ENCODE data around the gene MYOF.
"Not testable (repeated sequence)": the region's sequence is repeated elsewhere in the genome, so short reads cannot be mapped to it uniquely, and the experiment has no call there.

Gene MYOF

DNA sequence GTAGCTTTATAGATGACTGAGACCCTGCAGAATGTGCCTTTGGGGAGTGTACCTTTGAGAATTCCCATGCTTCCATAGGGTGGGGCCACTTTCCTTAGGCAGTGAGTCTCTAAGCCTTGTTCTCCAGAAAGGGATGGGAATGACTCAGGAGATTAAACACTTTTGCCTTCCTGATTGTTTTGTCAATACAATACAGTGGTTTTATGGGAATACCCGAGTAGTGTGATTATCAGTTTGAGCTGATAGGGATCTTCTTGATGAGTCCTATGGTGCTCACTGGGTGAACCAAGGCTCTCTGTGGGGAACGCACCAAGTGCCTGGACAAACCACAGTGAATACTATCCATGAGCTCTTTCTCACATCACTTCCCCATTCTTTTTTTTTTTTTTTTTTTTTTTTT is 6.3 kb downstream of the MYOF start:
- peak; percentile 65 for DNase-seq

DNA sequence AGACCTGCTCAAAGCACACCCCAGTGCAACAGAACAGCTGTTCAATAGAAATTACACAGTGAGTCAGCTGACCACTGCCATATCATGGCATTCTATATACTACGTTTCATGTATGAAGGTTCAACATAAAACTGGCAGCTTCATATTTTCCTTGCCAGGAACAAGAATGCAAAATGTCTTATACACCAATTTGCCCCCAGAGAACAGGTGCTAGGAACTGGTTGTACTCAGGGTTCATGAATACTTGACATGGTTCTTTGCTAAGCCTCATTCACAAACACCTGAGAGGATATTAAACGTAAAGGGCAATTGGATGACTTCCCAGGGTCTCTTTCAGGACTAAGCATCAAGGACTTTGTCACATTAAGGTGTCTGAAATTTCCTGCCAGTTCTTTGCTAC is 6.9 kb downstream of the MYOF start:
- no peak for DNase-seq

DNA sequence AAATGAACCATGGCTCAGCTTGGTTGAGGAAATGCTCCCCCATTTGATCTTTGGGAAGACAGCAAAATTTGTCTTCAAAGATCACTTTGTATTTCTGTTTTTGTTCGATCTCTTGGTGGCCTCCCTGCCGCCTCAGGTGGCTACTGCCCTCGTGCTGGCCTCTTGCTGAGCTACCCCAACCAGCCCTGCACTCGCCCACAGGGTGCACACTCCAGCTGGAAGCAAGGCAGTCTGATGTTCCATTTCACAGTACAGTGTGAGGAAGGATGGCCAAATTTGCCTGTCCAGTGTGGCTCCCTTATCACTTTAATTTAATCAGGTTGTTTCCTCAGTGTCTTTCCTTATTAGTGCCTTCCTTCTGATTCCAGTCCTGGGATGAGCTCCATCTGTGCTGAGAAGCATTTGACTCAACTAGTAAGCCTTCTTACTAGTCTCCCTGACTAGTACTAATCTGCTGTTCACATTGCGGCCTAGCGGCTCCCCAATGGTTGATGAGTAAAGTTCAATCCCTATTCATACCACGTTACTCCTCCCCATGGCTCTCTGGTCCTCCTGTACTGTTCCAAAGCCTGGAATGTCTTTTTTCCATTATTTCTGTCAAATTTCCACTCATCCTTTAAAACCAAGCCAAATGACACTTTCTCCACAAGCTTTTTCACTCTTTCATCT is 8.2 kb downstream of the MYOF start:
- no peak for DNase-seq

DNA sequence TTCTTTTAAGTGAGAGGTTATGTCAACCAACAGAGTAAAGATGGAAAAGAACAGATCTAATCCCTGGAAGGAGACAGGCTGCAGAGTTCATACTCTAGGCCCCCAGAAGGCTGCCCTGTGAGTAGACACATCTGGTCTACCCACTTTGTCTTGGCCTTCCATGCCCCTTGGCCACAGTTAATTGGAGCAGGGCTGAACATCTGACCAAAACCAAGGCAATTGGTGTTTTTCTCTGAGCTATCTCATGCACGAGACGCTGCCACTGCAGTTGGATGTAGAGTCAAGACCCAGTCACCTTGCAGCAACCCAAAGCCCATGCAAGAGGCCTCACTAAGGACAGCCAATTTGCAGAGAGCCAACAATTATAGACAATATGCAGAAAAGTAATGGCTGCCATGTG is 9.0 kb downstream of the MYOF start:
- no peak for DNase-seq

DNA sequence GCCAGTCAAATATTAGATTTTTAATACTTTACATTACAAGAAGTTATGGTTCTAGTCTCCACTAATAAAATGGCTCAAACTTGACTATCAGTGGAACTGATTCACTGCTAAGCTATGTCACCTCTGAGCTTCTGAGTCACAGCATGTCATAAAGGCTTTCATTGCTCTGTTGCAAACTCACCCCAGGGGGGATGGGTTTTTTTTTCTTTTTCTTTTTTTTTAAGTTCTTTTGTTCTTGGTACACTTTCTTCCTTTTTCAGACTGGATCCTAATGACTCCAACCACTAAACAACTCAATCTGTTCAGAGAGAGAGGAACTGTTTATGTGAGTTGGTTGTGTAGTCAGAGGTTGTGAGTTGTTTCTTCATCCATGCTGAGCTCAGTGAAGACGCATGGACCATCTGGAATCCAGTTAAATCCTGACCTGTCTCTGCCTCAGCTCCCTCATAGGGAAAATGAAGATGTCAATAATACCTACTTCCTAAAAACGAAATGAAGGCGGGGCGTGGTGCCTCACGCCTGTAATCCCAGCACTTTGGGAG is 11.0 kb downstream of the MYOF start:
- peak; percentile 98 for DNase-seq

DNA sequence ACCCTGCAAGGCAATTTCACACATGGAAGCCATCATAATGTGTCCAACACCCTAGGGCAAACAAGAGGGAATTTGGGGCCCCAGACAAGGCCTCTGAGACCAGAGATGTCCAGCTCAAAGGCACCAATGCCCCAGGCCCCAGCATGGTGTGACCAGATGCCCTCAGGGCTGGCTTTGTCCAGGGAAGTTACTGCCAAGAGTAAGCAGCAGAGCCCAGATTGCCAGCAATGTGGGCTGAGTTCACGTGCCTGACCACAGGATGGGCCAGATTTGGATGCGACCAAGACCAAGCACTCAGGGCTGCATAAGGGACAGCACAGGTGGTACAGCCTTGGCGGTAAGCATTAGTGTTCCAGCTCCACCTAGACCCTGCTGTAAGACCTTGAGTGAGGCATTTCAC is 12.7 kb downstream of the MYOF start:
- DNase-seq = no peak

DNA sequence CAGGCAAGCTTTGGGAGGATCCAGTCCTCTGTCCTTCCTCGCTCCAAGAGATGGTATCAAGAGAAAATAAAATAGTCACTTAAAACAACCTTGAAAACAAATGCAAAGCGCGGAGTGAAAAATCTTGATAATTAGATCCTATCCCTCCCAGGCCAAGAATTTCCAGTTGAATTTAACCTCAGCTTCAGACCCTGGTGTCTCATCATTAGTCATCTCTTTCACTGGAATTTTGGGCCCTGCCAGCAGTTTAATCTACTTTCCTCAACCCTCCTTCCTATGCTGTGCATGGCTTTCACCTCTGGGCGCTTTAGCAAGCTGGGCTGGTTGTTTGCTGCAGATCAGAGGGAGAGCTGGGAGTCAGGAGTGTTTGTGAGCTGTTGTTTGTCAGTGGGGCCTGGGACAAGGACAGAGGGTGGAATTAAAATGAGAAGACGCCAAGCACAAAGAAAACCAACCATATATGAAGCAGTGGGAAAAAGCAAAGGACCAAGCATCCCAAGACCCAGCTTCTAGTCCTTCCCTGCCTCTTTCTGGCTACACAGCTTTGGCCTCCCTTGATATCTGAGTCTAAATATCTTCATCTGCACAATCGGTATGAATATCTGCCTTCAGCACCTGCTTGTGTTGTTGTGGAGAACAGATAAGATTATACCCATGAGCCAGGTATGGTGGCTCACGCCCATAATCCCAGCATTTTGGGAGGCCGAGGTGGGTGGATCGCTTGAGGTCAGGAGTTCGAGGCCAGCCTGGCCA is 13.5 kb downstream of the MYOF start:
- DNase-seq = peak; percentile 96

DNA sequence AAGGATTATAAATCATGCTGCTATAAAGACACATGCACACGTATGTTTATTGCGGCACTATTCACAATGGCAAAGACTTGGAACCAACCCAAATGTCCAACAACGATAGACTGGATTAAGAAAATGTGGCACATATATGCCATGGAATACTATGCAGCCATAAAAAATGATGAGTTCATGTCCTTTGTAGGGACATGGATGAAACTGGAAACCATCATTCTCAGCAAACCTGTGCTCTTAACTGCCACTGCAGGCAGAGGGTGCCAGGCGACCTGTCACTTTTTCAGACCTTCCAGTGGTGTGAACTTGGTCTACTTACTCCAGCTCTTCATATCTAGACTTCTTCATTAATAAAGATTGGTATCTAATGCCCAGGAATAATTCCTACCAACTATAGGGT is 14.5 kb downstream of the MYOF start:
- DNase-seq = not testable (repeated sequence)

DNA sequence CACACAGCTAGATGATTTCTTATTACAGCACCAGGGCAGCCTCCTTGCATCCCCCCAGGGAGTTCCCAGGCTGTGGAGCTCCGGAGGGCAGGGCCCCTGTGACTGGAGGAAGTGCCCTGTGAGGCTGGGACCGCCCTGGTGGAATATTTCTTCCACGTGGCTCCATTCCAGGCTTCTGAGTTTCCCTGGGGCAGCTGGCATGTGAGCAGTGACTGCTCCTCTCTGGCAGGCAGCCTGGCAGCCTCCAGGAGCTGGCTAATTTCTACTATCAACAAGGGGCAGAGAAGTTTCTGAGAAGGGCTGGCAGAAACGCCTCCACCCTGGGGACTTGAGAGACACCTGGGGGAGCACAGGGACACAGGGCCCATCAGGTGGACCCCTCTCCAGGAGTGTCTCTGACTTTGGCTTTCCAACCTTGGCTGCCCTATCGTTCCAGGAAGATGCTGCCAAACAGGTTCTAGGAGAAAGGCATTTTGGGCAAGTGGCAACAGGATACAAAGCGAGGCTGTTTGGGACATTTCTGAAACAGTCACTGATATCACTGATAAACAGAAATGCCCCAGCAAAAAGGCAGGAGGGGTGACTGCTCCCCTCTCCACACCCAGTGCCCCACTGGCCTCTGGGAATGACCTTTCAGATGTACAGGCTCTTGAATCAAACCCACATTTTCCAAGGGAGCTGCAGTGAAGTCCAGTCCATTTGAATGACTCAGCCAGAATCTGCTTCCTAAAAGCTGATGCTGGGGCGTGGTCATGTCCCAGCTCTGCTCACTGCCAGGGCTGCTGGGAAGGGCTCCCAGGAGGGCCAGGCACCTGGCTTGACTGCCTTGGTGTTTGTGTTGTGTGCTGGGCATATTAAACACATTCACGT is 16.1 kb downstream of the MYOF start:
- DNase-seq = peak; percentile 85

DNA sequence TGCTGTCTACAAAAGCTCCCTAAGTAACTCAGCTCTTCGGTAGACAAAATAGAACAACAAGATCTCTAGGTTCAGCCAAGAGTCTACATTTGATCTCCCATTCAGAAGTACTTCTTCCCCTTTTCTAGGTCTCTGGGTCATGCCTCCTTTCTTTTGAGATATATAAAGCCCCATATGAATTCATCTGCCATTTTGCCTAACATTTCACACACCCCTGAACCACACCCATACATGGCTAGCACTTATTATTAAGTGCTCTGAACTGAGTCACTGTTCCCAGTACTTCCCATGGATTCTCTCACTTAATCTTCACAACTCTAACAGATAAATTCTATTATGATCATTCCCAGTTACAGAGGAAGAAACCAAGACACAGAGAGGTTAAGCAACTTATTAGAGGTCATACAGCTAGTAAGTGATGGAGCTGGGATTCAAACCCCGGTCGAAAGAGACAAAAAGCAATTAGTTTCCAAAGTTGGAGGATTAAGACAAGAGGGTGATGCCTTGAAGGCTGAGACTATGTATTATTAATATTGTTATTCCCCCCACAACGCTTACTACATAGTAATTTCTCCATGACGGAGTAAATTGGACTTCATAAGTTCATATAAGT is 17.3 kb downstream of the MYOF start:
- DNase-seq = no peak

DNA sequence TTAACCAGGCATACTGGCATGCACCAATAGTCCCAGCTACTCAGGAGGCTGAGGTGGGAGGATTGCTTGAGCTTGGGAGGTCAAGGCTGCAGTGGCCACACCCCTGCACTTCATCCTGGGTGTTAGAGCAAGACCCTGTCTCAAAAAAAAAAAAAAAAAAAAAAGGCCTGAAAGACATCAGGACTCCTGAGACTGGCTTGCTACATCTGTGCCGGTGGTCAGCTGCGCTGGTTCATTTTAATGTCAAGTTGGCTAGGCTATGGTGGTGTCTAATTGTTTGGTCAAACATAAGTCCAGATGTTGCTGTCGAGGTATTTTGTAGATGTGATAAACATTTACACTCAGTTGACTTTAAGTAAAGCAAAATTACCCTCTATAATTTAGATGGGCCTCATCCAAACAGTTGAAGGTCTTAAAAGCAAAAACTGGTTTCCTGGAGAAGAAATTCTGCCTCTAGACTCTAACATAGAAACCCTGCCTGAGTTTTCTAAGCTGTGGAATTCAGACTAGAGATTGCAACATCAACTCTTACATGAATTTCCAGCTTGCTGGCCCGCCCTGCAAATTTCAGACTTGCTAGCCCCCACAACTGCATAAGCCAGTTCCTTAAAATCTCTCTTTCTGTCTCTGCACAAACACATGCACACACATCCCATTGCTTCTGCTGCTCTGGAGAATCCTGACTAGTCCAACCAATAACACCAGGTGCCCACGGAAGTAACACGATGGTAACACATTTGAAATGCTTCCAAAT is 18.2 kb downstream of the MYOF start:
- peak; percentile 84 for DNase-seq

DNA sequence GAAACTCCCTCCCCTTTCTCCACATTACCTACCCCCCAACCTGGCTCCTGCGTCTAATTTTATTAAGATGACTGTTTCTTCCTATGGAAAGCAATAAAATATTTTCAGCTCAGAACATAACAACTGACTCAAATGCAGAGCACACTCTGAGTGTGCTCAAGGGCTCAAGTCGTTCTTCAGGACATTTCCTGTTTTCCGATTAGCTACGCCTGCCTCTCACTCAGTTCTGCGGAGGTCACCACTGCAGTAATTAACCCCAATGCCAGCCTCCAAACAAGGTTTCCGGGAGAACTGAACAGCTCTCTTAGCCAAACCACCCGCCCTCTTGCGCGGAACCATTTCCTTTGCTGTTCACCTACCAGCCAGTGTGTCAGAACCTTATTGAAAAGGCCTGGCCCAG is 19.3 kb downstream of the MYOF start:
- peak; percentile 74 for DNase-seq

DNA sequence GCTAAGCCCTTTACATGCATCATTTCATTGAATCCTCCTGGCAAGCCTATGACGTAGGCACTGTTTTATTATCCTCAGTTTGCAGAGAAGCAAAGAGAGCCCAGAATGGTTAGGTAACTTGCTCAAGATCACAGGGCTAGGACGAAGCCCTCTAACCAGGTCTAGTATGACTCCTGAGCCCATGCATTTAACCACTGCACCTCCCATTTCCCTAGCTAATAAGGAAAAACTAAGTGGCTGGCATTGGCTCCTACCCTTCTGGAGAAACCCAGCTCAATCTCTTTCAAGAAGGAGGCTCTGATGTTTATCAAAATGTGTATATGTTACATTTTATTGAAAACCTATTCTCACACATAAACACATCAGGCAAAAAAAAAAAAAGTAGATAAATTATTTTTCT is 19.8 kb downstream of the MYOF start:
- no peak for DNase-seq

DNA sequence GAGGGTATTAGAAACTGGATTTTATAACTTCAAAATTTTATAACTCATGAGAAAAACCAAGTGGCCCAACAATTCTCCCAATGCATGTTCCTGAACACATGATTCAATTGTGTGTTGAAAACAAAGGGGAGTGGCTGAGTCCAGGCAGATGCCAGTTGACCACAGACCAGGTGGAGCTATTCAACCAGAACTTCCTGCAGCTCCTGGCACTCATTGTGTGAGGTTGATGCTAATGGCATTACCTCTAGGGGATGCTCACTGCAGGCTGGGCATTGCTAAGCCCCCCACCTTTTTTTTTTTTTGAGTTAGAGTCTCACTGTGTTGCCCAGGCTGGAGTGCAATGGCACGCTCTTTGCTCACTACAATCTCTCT is 20.3 kb downstream of the MYOF start:
- peak; percentile 58 for DNase-seq

DNA sequence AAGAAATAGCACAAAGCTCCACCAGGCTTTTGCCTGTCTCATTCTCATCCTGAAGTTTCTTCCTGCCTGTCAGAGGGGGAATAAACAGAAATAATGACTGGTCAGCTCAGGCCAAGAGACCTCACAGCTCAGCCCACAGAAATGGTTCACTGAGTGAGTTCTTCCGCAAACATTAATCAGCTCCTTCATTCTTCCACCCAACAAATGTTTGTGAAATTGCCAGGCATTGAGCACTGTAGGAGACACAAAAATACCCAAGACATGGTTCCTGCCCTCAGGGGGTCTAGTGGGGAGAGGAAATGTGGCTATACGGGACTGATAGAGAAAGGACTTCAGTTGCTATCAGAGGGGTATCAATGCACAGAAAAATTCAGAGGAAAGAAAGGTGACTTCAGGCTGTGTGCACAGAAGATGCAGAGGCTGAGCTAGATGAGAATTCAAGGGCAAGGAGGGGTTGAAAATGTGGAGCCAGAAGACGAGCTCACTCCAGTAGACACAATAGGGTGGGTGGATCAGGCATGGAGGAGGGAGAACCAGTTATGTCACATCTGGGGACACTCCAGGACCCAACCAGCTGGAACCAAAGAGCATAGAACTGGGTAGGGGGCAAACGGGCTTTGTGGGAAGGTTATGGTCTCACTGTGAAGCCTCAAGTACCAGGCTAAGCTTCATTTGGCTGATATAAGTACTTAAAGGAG is 20.9 kb downstream of the MYOF start:
- DNase-seq = peak; percentile 72

DNA sequence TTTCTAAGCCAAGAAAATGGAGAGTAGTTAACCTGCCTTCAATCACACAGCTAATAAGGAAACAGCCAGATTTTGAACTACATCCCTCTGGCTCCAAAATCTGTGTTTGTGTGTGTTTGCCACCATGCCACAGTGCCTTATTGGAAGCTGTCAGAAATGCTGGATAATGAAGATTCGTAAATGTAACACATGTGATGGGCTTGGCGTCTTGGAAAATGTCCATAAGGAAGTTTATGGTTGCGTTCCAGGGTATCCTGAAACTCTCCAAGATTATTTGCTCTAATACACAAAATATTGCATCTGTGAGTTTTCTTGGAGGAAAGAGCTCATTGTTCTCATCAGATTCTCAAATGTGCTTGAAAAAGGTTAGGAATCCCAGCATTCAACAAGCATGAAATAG is 22.7 kb downstream of the MYOF start:
- DNase-seq = peak; percentile 28

DNA sequence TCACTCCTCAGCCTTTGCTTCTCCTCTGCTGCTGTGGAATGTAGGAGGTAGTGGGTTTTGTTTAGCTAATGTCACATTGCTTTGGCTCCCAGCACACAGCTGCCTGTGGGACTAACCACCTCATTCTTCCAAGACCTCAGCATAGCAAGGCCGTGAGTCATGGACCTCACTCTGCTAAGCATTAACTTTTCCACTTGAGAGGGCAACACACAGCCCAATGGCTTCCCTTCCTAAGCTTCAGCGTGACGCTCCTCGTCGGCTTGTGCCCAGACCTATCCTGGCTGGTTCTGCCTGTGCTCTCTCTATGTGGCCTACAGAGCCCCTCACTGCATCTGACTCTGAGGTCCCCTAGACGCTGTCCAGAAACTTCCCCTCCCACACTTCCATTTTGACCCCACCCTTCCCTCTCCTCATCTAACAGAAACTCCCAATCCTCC is 23.3 kb downstream of the MYOF start:
- DNase-seq = peak; percentile 100

DNA sequence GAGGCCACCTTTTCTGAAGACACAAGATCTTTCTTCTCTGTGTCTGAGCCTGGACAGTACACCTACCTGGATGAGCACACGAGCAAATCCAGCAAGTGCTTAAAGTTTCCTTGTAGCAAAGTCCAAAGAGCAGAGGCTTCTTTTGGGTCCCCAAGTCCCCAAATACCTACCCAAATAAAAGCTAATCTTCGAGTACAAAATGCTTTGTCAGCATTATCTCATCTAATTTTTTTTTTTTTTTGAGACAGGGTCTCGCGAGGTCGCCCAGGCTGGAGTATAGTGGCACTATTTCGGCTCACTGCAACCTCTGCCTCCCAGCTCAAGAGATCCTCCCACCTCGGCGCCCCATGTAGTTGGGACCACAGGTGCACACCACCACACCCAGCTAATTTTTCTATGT is 24.6 kb downstream of the MYOF start:
- DNase-seq = no peak

DNA sequence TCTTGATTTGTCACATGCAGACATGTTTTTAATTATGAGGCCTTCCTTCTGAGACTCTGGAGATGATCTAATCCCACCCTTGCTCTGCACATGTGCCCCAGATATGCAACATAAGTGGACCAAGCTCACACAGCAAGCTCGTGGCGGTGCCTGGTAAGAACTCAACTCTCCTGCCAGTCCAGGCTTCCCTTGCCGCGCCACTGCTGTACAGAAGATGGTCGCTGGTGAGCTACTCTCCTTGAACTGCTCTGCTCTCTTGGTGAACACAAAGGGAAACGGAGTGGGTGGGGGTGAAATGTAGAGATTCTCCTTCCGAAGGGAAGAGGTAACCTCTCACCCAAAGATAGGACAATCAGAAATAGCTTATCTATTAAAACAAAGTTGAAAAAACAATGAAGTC is 25.7 kb downstream of the MYOF start:
- peak; percentile 75 for DNase-seq

DNA sequence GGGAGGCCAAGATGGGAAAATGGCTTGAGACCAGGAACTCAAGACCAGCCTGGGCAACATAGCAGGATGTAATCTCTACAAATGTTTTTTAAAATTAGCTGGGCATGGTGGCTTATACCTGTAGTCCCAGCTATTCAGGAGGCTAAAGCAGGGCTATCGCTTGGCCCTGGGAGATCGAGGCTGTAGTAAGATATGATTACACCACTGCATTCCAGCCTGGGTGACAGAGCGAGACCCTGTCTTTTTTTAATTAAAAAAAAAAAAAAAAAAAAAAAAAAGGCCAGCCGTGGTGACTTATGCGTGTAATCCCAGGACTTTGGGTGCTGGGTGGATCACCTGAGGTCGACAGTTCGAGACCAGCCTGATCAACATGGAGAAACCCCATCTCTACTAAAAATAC is 27.4 kb downstream of the MYOF start:
- no peak for DNase-seq

DNA sequence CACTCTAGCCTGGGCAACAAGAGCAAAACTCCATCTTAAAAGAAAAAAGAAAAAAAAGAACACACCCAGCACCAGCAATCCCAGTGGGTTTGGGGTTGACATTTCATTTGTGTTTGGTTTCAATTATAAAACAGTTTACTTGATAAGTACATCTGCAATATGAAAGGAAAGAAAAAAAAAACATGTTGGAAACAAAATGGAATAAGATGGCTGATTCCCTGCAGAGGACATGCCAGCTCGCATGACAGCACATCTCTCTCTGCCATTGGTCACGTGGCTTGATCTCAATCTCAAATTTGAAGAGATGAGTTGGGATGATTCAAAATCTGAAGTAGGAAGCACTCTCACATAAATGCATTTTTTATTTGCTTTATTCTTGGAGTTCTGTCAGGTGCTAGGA is 28.0 kb downstream of the MYOF start:
- DNase-seq = no peak

DNA sequence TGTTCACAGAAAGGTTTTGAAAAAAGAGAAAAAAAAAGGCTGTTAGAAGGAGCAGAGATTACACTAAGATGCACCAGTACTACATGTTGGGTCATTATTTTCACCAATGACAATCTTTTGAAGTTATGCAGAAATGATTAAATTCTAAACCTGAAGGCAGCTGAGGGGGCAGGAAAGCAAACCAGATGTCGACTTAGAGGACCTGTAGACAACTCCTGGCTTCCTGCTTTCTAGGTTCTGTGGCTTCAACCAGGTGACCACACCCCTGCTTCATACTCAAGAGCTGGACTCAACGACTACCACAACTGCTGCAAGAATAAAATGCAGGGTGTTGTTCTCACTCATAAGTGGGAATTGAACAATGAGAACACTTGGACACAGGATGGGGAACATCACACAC is 30.0 kb downstream of the MYOF start:
- no peak for DNase-seq

Data from fibroblast of upper back skin (primary cell).